ENCODE measurements around the gene DNAJB11. TPM values are rescaled to one million over a fixed set of nuclear protein-coding genes. Genes with fewer than 3 reads are reported as not detected.
"Not testable (repeated sequence)": the region's sequence is repeated elsewhere in the genome, so short reads cannot be mapped to it uniquely, and the experiment has no call there.

Gene DNAJB11
- total RNA-seq, 1 donor from 2014 or later, result 94.5 TPM

GRCh38 chr3:186630950-186631641 is 60.6 kb downstream of the DNAJB11 start:
- FAIRE-seq, result no peak
- no peaks in the 10 kb centered on the region for H3K27me3 ChIP-seq (ENCODE audit: control insufficient read depth, insufficient read depth, low read length)
- H3K4me3 ChIP-seq (ENCODE audit: low read depth, low read length), result no peak overlapping the region
- no peak for TF ChIP-seq CTCF (IDR thresholded peaks at IDR 0.05; ENCODE audit: insufficient read depth, low read length, severe bottlenecking)
- DNase-seq (ENCODE audit: low read depth), result no peak
- H3K36me3 ChIP-seq (ENCODE audit: control insufficient read depth, insufficient read depth, low read length), result no peaks in the 10 kb centered on the region

- no peak for TF ChIP-seq CTCF (IDR thresholded peaks at IDR 0.05; ENCODE audit: insufficient read depth, low read length, severe bottlenecking)
- no peaks in the 10 kb centered on the region for H3K27me3 ChIP-seq (ENCODE audit: control insufficient read depth, insufficient read depth, low read length)
- H3K36me3 ChIP-seq (ENCODE audit: control insufficient read depth, insufficient read depth, low read length), result no peaks in the 10 kb centered on the region
- no peak overlapping the region for H3K4me3 ChIP-seq (ENCODE audit: low read depth, low read length)
- peak; percentile 69 for DNase-seq (ENCODE audit: low read depth)
- FAIRE-seq, result no peak
These were observed 63.0 kb downstream of the DNAJB11 start for GRCh38 chr3:186633481-186633880.

GRCh38 chr3:186634207-186634606 is 63.7 kb downstream of the DNAJB11 start:
- DNase-seq (ENCODE audit: low read depth); H3K27me3 ChIP-seq (ENCODE audit: control insufficient read depth, insufficient read depth, low read length); FAIRE-seq; H3K4me3 ChIP-seq (ENCODE audit: low read depth, low read length); H3K36me3 ChIP-seq (ENCODE audit: control insufficient read depth, insufficient read depth, low read length): not testable (repeated sequence)

Other genes starting within 250 kb of the DNAJB11 start
- not detected in 2 replicates for gene DGKG, start 208.5 kb upstream of the DNAJB11 start, total RNA-seq
- 0.79 and 1.7 TPM in 2 replicates for gene CRYGS, start 26.3 kb upstream of the DNAJB11 start, total RNA-seq
- 13.7 and 14.7 TPM in 2 replicates for gene TBCCD1, start 3.4 kb upstream of the DNAJB11 start, total RNA-seq
- 0.13 TPM in 1 of 2 replicates, not detected in the other for gene AHSG, start 42.3 kb downstream of the DNAJB11 start, total RNA-seq
- gene FETUB, start 69.7 kb downstream of the DNAJB11 start, total RNA-seq, result 0.38 TPM in 1 of 2 replicates, not detected in the other
- gene HRG, start 95.3 kb downstream of the DNAJB11 start, total RNA-seq, result not detected in 2 replicates
- not detected in 2 replicates for gene KNG1, start 146.6 kb downstream of the DNAJB11 start, total RNA-seq
- gene EIF4A2, start 212.9 kb downstream of the DNAJB11 start, total RNA-seq, result 357 and 614 TPM in 2 replicates
- 12.4 and 26.1 TPM in 2 replicates for gene RFC4, start 235.8 kb downstream of the DNAJB11 start, total RNA-seq